ENCODE data around the gene CAMTA2. TPM values are rescaled to one million over a fixed set of nuclear protein-coding genes. Genes with fewer than 3 reads are reported as not detected.

CAMTA2 gene
- total RNA-seq, 6 experiments from 2014 or later = 15.3 to 21.1 (median 17.7) TPM

DNA sequence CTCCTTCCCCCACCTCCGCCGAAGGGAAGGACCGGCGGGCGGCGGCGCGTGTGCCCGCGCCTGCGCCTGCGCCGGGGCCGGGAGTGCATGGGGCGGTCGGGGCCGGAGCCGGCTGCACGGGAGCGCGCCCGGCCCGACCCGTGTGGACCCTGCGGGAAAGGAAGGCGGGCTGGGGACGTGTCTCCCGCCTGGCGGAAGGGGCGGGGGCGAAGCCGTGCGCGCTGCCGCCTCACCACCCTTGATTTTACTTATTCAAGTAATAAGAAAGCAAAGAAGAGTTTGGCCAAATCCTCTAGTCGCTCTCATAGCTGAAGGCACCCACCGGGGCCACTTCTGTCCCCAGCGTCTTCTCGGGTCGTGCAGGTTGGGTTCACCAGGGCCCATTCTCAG is 38.5 kb downstream of the CAMTA2 start:
- Histone ChIP-seq H3K27ac (peak overlapping the region; percentile 97 to 98 (median 97)), H3K36me3 (peaks cover 0 to 22% (median 4%) of the 10 kb centered on the region in 4 donors), H3K27me3 (no peaks in the 10 kb centered on the region), H3K4me1 (peaks cover 0 to 31% (median 5%) of the 10 kb centered on the region in 4 donors), H3K4me3 (peak overlapping the region; percentile 86 to 100 (median 91)), H3K9me3 (no peaks in the 10 kb centered on the region)
- WGBS (ENCODE audit: insufficient coverage, low coverage, low lambda C conversion rate, missing lambda C conversion rate) = 0% methylated on average over 4 of the region's 40 CpGs
- TF ChIP-seq CTCF (IDR thresholded peaks at IDR 0.05) = no peak
- TF ChIP-seq POLR2A (IDR thresholded peaks at IDR 0.05) = peak; percentile 71
- intact Hi-C loops (cut with DNase I) = no loop called here
- ATAC-seq = peak; percentile 54 to 77 (median 67)
- DNase-seq = peak; percentile 89 to 94 (median 91)

DNA sequence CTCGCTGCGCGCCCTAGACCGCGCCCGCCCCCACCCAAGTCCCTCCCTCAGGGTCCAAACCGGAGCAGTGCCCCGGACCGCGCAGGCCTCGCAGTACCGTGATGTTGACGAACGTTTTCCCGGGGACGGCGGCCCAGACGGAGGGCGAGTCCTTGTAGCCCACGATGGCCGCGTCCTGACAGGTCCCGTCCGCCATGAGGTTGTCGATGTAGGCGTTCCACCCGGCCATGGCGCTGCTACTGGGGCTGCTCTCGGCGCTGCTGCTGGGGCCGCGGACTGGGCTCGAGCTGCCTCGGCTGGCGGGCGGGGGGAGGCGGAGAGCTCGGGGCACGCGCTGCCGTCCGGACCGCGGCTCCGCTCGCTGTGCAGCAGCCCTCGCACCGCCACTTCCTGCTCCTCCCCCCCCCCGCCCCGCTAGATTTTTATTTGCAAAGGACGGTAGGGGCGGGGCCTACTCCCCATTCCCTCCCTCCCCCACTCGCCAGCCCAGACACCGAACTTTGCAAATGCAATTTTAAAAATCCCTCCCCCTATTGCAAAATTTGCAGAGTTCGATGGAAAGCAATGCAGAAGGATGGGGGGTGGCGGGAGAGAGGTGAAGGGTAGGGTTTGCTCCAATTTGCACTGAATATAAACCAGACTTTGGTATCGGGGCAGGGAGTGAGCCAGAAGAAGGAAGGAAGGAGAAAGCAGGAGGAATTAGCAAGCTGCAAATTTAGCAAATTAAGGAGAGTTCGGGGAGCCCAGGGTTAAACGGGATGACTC is 39.1 kb downstream of the CAMTA2 start, which contains the start of gene PFN1:
Gene PFN1, minus strand, starts transcription at position 365 of the 765 bp plus-strand sequence. Its CDS starts 136 bp downstream, at position 229.
- no peak for TF ChIP-seq CTCF (IDR thresholded peaks at IDR 0.05)
- peak; percentile 97 for TF ChIP-seq POLR2A (IDR thresholded peaks at IDR 0.05)
- peak; percentile 57 to 74 (median 69) for ATAC-seq
- Histone ChIP-seq H3K36me3 (peaks cover 0 to 26% (median 6%) of the 10 kb centered on the region in 4 donors), H3K4me3 (peak within 1 kb of the TSS; percentile 86 to 100 (median 91)), H3K27me3 (no peaks in the 10 kb centered on the region), H3K9me3 (no peaks in the 10 kb centered on the region), H3K27ac (peak within 1 kb of the TSS; percentile 97 to 98 (median 97)), H3K4me1 (peaks cover 0 to 35% (median 5%) of the 10 kb centered on the region in 4 donors)
- WGBS (ENCODE audit: insufficient coverage, low coverage, low lambda C conversion rate, missing lambda C conversion rate) = 0% methylated on average over 9 of the region's 59 CpGs
- peak; percentile 91 to 95 (median 94) for DNase-seq
- intact Hi-C loops (cut with DNase I) = no loop called here

GRCh38 chr17:4947411-4948165 is 39.9 kb downstream of the CAMTA2 start:
- Histone ChIP-seq H3K27ac (peak overlapping the region; percentile 81 to 98 (median 97)), H3K4me1 (peaks cover 0 to 35% (median 5%) of the 10 kb centered on the region in 4 donors), H3K27me3 (no peaks in the 10 kb centered on the region), H3K4me3 (peak overlapping the region; percentile 86 to 100 (median 91)), H3K36me3 (peaks cover 0 to 34% (median 7%) of the 10 kb centered on the region in 4 donors), H3K9me3 (no peaks in the 10 kb centered on the region)
- WGBS (ENCODE audit: insufficient coverage, low coverage, low lambda C conversion rate, missing lambda C conversion rate) = under 1% methylated on average over 11 of the region's 56 CpGs
- DNase-seq (peak; percentile 70 to 79 (median 78)), ATAC-seq (peak; percentile 16 to 33 (median 25))
- no peak for TF ChIP-seq CTCF (IDR thresholded peaks at IDR 0.05)
- no peak for TF ChIP-seq POLR2A (IDR thresholded peaks at IDR 0.05)
- intact Hi-C loops (cut with DNase I) = no loop called here

GRCh38 chr17:4947010-4947410 is 40.5 kb downstream of the CAMTA2 start:
- WGBS (ENCODE audit: insufficient coverage, low coverage, low lambda C conversion rate, missing lambda C conversion rate) = 0% methylated on average over 5 of the region's 7 CpGs
- intact Hi-C loops (cut with DNase I) = no loop called here
- DNase-seq (no peak), ATAC-seq (no peak)
- peak overlapping the region; percentile 86 to 100 (median 91) for H3K4me3 ChIP-seq
- TF ChIP-seq CTCF (IDR thresholded peaks at IDR 0.05) (no peak), POLR2A (IDR thresholded peaks at IDR 0.05) (no peak)
- H3K9me3 ChIP-seq = no peaks in the 10 kb centered on the region
- H3K27me3 ChIP-seq = no peaks in the 10 kb centered on the region
- peaks cover 0 to 35% (median 5%) of the 10 kb centered on the region in 4 donors for H3K4me1 ChIP-seq
- H3K27ac ChIP-seq = peak overlapping the region; percentile 81 to 98 (median 97)
- H3K36me3 ChIP-seq = peaks cover 0 to 37% (median 7%) of the 10 kb centered on the region in 4 donors

Measured in right lobe of liver (tissue), 6 donors.